GM19372 (cell line): ENCODE data around the gene NFIB.

Source experiments
- ATAC-seq: cut with Tn5 transposase; IDR thresholded peaks from one replicate; pipeline ENCODE4 v1.9.1; 2021; ENCODE audit warnings: mild to moderate bottlenecking, low read depth, moderate library complexity; ENCODE audit not compliant: unreplicated experiment

Gene NFIB

GRCh38 chr9:14281136-14281795 is 32.7 kb downstream of the NFIB start:
- ATAC-seq = no peak

DNA sequence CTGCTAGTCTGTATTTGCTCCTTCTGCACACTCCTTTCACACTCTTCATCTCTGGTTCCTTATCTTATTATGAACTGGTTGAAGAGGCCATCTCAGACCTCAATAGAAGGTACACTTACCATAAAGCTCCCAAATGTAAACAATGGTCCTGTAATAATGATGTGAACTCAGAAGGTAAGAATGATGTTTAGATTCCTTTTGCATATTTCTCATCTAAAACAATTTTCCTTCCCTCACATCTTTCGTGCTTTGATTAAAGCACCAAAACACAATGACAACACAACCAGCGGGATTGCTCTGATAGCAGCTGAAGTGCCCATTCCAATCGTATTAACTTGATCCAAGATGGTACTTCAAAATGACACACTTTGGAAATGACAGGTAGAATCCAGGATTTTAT is 34.3 kb downstream of the NFIB start:
- no peak for ATAC-seq

GRCh38 chr9:14278291-14278721 is 35.6 kb downstream of the NFIB start:
- ATAC-seq = no peak

DNA sequence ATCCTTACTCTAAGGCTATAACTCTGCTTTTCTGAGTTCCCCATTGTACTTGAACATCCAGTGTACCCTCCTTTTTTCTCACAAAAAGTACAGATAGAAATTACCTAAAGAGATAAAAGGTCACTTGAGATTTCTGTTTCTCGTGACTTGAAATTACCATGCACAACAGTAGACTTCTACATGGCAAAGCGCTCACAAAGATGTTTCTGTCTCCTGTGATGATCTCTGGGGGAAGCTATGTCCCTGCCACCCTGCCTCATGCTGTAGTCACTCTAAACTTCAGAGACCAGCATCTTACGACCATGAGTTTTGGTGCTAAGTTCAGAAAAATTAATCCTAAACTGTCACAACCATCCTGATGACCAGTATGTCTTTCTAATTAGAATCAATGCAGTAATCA is 36.2 kb downstream of the NFIB start:
- no peak for ATAC-seq

DNA sequence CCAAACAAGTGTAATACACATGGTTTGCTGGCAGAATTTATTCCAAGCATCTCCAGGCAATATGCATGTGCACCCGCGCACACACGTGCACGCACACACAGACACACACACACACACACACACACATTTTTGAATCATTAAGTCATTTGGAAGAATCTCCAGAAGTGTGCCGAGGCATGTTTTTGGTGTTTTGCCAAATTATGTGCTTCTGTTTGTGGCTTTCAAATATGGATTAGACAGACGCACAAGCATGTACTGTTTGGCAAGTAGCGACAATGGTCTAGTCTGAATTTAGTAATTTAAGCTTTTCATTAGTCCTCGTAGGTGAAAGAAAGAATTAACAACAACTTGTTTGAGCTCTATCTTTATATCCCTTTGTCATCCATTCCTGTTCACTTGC is 36.7 kb downstream of the NFIB start:
- ATAC-seq = no peak

DNA sequence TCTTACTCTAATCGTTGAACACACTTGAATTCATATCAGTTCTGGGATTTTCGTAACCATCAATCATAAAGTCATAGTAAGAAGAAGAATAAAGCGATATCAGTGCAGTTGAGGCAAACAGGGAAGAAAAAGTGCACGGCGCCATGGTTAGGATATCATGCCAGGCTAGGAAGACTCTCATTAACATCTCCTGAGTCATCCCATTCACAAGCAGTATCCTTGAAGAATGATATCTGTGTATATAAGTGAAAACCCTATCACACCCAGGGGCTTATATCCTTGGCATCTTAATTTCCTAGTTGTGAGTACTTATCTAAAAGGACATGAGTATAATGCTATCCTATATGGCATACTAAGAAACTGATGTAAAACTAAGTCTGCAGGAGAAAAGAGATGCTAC is 38.6 kb downstream of the NFIB start:
- ATAC-seq = no peak

DNA sequence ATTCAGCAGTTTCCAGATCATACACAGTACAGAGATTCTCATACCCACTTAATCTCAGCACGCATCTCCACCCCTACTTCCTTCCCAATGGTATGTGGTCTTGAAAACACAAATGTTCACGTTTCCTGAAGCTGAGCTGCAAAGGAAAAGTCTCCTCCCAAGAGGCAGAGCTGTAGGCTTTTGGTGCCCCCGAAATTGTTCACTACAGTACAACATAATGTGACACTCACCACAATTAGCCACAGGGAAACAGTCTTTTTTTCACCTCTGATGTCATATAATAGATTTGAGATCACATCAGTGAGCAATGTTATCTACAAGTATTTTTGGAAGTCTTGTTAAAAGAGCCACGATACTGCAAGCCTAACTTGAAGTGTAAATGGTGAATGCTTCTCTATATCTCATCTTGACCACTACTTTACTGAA is 40.2 kb downstream of the NFIB start:
- no peak for ATAC-seq

DNA sequence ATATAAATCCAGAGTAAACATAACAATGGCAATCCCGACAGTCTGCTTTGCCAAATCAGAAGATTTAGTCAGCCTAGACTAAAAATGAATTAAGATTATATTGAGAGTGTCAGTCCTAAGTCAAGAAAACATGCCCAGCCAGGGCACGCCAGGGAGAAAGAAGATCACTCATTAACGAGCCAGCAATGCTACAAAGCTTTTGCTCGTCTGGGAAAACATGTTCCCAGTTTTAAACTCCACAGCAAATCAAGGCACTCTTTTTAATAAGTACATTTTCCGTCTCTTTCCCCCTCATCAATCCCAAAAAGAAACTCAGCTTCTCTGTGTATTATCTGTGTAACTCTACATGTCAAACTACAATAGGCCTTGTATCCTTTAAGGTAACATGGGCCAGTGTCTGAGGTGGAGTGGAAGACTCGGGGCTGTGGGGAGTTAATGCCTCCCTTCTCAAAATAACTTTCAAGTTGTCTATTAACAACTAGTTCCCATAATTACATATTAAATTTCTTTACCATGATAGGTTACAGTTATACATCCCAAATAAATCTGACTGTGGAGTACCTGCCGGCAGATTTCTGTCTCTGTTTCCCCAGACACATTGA is 40.9 kb downstream of the NFIB start:
- ATAC-seq = no peak

- ATAC-seq = no peak
Measured at GRCh38 chr9:14271093-14271673, 42.8 kb downstream of the NFIB start.

DNA sequence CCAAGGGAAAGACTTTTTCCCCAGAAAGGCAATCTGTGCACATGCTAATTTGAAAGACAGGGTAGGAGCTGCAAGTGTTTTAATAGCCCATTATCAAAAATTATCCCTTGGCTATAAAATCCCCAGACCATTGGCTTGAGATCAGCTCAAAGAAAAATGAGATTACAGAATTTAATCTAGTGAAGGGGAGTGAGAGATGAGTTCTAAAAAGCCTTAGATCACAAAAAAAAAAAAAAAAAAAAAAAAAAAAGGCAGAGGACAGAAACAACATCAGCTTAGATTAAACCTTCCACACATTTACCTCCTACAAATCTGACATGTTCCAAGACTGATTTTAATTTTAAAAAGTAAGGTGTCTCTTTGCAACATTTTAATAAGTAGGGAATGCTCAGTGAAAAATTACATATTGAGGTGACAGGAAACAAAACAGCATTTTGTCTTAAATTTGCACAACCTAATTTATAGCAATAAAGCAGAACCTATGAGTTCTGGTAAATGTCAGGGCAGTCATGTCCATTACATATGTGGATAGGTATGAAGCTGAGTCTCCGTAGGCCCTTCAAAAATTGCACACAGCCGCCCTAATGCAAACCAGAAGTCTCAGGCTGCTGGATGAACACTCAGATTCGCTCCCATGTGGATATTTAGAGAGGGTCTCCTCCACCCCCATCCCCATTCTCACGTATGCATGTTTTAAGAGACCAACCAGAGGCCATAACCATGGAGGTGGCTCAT is 43.4 kb downstream of the NFIB start:
- ATAC-seq = no peak

GRCh38 chr9:14269916-14270315 is 44.0 kb downstream of the NFIB start:
- no peak for ATAC-seq

DNA sequence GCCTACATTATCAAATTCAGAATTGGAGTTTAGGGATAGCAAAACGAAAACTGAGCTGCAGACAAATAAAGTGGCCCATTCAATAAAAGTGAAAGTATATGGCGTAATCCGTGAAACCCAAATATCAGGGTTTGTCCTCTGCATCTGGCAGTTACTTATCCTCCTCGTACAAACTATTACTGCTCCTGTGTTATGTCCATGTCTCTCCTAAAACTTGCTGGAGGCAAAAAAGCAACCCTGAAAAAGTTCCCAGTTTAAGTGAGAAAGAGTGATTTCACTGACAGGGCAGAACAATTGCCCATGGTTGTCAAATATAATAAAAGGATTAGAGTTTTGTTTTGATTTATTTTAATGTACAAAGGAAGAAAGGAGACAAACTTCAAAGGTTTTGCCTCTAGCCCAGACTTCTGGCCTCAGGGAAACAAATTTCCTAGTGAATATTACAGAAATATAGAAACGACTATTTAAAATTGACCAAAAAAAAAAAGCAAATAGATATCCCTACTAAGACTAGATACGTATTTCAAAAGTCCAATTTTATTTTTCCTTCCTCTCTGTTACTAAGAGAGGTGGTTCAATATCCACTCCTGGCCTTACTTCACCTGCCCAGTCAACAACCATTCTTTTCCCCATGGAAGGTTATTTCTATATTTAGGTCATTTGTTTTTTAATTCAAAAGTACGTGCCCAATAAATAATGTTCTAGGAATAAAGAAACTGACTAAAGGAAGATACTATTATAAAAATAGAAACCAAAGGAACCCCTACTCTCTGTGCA is 50.0 kb downstream of the NFIB start:
- no peak for ATAC-seq

DNA sequence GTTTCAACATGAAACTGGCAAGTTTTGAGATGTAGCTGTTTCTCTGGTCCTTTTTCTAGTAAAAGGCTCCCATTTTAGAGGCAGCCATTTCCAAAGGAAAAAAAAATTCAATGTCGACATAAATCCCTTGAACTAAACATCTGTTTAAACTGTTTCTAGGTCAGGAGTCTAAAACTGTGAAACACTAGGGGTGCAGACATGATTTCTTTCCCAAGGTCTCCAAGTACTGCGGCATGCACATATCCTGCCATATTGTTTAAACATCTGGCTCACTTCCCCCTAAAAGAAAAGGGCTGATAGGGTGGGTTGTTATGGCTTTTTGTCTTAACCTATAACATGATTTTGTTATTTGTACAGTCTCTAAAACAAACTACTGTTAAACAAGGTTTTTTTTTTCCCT is 51.1 kb downstream of the NFIB start:
- no peak for ATAC-seq

- ATAC-seq = no peak
Measured at GRCh38 chr9:14261616-14262015, 52.3 kb downstream of the NFIB start.

- ATAC-seq = no peak
Measured at GRCh38 chr9:14260101-14260500, 53.8 kb downstream of the NFIB start.

DNA sequence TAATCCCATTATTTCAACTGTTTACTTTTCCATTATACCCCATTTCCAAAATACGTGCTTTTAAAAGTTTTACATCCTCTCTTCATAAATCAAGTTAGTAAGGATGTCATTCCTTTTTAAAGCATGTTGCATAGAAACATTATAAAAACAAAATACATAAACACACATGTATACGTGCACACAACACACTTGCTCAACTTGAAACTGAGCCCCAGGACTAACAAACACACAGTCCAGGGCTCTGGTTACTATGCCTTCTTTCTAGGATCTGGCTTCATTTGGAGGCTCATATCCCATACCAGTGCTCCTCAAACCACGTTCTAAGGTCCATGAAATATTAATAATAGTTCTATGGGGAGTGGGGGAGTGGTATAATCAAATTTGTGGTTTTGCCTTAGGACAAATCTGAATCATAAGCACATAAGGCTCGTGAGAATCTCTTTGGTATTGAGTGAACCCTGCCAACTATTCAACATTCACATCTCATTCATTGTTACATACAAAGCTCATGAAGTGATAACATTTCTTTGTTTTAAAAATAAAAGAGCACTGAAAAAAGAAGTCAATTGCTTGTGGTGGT is 55.2 kb downstream of the NFIB start:
- no peak for ATAC-seq

GRCh38 chr9:14258156-14258555 is 55.8 kb downstream of the NFIB start:
- no peak for ATAC-seq

DNA sequence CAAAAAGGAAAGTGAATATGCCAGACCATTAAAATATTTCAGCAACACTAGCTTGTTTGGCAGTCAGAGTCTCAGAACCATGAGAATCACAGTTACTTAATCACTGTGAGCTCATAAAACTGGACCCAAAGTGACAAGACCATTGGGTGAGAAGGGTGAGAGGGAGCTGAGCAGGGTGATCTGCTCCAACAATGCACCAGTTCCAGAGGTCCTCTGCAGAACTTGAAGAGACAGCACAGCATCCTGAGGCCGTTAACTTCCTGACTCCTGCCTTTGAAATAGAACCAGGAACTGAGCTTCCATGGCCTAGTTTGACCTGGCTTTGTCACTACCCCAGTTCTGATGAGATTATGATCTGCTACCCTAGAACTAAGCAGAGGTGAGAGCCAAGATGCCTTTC is 57.4 kb downstream of the NFIB start:
- no peak for ATAC-seq

DNA sequence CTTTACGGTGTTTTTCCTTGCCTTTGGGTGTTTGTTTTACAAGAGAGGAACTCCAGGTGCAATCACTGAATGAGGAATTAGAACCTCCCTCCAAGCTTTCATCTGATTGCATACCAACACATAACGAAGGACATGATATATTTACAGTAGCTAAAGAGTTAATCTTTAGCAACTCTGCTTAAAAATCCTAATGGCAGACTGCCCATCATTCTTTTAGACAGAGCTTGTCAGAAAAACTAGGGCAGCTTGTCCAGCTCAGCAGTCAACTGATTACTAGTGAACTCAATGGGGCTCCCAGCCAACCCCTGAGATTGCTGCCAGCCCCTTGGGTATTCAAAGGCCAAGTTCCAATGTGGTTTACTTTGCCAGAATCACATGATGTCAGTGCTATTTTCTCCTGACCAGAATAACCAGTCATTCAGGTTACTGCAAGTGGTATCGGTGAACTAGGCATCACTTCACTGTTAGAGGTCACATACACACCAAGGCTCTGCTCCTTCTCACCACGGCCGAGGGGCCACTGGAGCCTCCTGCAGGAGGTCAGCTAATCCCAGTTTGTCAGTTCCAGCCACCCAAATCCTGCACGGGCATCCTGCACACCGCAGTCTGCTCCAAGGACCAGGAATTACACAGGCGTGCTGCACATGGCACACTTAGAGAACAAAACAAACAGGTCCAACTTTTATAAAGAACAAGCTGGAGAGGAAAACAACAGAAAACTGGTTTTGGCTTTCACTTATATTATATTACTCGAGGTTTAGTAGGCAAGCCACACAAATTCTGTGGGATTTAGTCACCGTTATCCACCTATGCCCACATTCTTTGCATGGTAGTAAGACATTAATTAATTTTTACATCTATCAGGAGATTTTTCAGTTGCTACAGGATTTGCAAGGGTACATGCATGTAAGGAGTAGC is 62.5 kb downstream of the NFIB start:
- no peak for ATAC-seq
